AG04450 (cell line): ENCODE data around the gene FAM120B. TPM values are rescaled to one million over a fixed set of nuclear protein-coding genes. Genes with fewer than 3 reads are reported as not detected.

ENCODE experiments used
- CTCF ChIA-PET: fragments of 300-600, 350-600 bp; formaldehyde crosslinking; extraction: SDS; loops from one replicate; lab custom pipeline; 2022; ENCODE audit warnings: antibody characterized with exemption, inconsistent platforms; lab: Charles Lee
- POLR2A ChIA-PET: fragments of 350-600 bp; formaldehyde crosslinking; extraction: SDS; loops from one replicate; lab custom pipeline; 2021; ENCODE audit warnings: antibody characterized with exemption, inconsistent platforms; lab: Yijun Ruan, JAX
- DNase-seq: peaks from one replicate; pipeline ENCODE4 v3.0.0-alpha.2; 2011; ENCODE audit warnings: low read depth, low spot score
- H3K27ac ChIP-seq: one replicate; pipeline ENCODE4 v1.5.1; 2012; ENCODE audit warnings: low read depth, low read length, control low read depth
- H3K27me3 ChIP-seq: one replicate; pipeline ENCODE4 v1.6.0; 2012; ENCODE audit warnings: low read length; ENCODE audit not compliant: control insufficient read depth, insufficient read depth
- H3K4me3 ChIP-seq: 2 replicates; pipeline ENCODE4 v1.5.1; 2011; ENCODE audit warnings: mild to moderate bottlenecking, low read depth, low read length, control low read depth
- H3K9me3 ChIP-seq: 2 replicates; pipeline ENCODE4 v1.5.1; 2012; ENCODE audit warnings: low read length; ENCODE audit not compliant: control insufficient read depth, insufficient read depth
- polyA minus RNA-seq: library from RNA; depleted of rRNA, polyadenylated mRNA; stranded (reverse); fragments of >200 nt; gene quantifications from 2 replicates; pipeline ENCODE4 v1.2.3, GENCODE V29; 2011; rRNA and poly(A)+ RNA removed
- polyA plus RNA-seq: library from polyadenylated mRNA; depleted of rRNA; stranded (reverse); fragments of >200 nt; gene quantifications from 2 replicates; pipeline ENCODE4 v1.2.3, GENCODE V29; 2011; rRNA removed
- TF ChIP-seq, protein P1 (sequence below): IDR thresholded peaks from 2 replicates; pipeline ENCODE4 v1.5.1; 2011; ENCODE audit warnings: low read depth, low read length, control low read depth, inconsistent platforms

The FAM120B gene
- polyA plus RNA-seq, result 13.9 and 19.6 TPM in 2 replicates
- 30.2 and 32.8 TPM in 2 replicates for polyA minus RNA-seq

GRCh38 chr6:170306324-170307079 is at the start of gene FAM120B:
Gene FAM120B, plus strand, starts transcription at chr6:170306758. Its CDS starts 10,633 bp downstream, at chr6:170317391.
- ChIA-PET CTCF (interaction anchor here (0.6 to 3.2 kb wide), 2 partner anchors 234 to 475 kb away, joined by 7 to 10 read pairs; no protein-coding TSS in a partner anchor), POLR2A (interaction anchor here (0.6 kb wide), 1 partner anchor 506 kb away, joined by 4 read pairs; no protein-coding TSS in a partner anchor)
- TF ChIP-seq, protein P1, sequence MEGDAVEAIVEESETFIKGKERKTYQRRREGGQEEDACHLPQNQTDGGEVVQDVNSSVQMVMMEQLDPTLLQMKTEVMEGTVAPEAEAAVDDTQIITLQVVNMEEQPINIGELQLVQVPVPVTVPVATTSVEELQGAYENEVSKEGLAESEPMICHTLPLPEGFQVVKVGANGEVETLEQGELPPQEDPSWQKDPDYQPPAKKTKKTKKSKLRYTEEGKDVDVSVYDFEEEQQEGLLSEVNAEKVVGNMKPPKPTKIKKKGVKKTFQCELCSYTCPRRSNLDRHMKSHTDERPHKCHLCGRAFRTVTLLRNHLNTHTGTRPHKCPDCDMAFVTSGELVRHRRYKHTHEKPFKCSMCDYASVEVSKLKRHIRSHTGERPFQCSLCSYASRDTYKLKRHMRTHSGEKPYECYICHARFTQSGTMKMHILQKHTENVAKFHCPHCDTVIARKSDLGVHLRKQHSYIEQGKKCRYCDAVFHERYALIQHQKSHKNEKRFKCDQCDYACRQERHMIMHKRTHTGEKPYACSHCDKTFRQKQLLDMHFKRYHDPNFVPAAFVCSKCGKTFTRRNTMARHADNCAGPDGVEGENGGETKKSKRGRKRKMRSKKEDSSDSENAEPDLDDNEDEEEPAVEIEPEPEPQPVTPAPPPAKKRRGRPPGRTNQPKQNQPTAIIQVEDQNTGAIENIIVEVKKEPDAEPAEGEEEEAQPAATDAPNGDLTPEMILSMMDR, result no peak
- H3K27me3 ChIP-seq, result peaks cover 2% of the 10 kb centered on the region
- DNase-seq, result peak; percentile 85
- peak within 1 kb of the TSS; percentile 100 for H3K4me3 ChIP-seq
- peak within 1 kb of the TSS; percentile 47 for H3K27ac ChIP-seq
- peaks cover 3% of the 10 kb centered on the region; the same call in 1 of the 2 replicates for H3K9me3 ChIP-seq

GRCh38 chr6:170257376-170257775 is 49.2 kb upstream of the FAM120B start:
- no peak overlapping the region for H3K27ac ChIP-seq
- no peak overlapping the region for H3K4me3 ChIP-seq
- no peaks in the 10 kb centered on the region; the same call in 1 of the 2 replicates for H3K9me3 ChIP-seq
- POLR2A ChIA-PET, result no interaction called here
- DNase-seq, result no peak
- CTCF ChIA-PET, result no interaction called here
- H3K27me3 ChIP-seq, result peaks cover 2% of the 10 kb centered on the region
- TF ChIP-seq, protein P1, result no peak

DNA sequence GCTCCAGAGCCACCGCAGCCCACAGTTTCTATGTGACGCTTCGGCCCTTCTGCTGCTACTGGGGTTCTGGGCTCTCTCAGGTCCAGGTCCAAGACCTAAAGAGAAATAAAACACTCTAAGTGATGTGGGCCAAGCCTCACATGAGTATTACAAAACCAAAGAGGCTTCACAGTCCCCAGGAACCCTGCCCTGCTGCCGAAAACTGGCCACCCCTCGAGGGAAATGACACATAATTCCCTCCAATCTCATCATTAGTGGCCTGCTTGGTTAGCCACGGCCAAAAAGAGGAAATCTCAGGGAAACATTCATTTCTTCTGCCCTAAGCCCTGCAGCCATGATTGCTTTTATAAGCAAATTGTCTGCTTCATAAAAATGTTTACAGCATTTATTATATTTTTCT is 48.2 kb upstream of the FAM120B start:
- Histone ChIP-seq H3K9me3 (no peaks in the 10 kb centered on the region; the same call in 1 of the 2 replicates), H3K4me3 (no peak overlapping the region), H3K27ac (no peak overlapping the region), H3K27me3 (peaks cover 2% of the 10 kb centered on the region)
- DNase-seq, result no peak
- ChIA-PET CTCF (no interaction called here), POLR2A (no interaction called here)
- TF ChIP-seq, protein P1, result no peak

GRCh38 chr6:170259278-170259677 is 47.3 kb upstream of the FAM120B start:
- POLR2A ChIA-PET, result no interaction called here
- Histone ChIP-seq H3K4me3 (no peak overlapping the region), H3K9me3 (no peaks in the 10 kb centered on the region), H3K27ac (no peak overlapping the region), H3K27me3 (peaks cover 6% of the 10 kb centered on the region)
- TF ChIP-seq, protein P1, result no peak
- CTCF ChIA-PET, result no interaction called here
- DNase-seq, result no peak

- TF ChIP-seq, protein P1, result no peak
- ChIA-PET CTCF (no interaction called here), POLR2A (no interaction called here)
- no peak overlapping the region for H3K27ac ChIP-seq
- H3K27me3 ChIP-seq, result peaks cover 9% of the 10 kb centered on the region
- H3K4me3 ChIP-seq, result no peak overlapping the region
- DNase-seq, result no peak
- no peaks in the 10 kb centered on the region for H3K9me3 ChIP-seq
Measured at GRCh38 chr6:170260686-170261085, 45.9 kb upstream of the FAM120B start.
